ENCODE data around the gene RAPGEF4.

Gene RAPGEF4

GRCh38 chr2:172976116-172976515 is 240.5 kb downstream of the RAPGEF4 start:
- Histone ChIP-seq H3K36me3 (no peaks in the 10 kb centered on the region), H3K9me3 (no peaks in the 10 kb centered on the region), H3K27me3 (no peaks in the 10 kb centered on the region), H3K4me3 (ENCODE audit: low read depth, low read length) (no peak overlapping the region), H3K4me1 (no peaks in the 10 kb centered on the region)
- TF ChIP-seq CTCF (IDR thresholded peaks at IDR 0.05; ENCODE audit: low read depth, low read length): no peak
- DNase-seq: no peak

GRCh38 chr2:172976816-172977215 is 241.2 kb downstream of the RAPGEF4 start:
- no peak for DNase-seq
- H3K27me3 ChIP-seq: no peaks in the 10 kb centered on the region
- H3K4me3 ChIP-seq (ENCODE audit: low read depth, low read length): no peak overlapping the region
- H3K36me3 ChIP-seq: no peaks in the 10 kb centered on the region
- no peaks in the 10 kb centered on the region for H3K4me1 ChIP-seq
- no peak for TF ChIP-seq CTCF (IDR thresholded peaks at IDR 0.05; ENCODE audit: low read depth, low read length)
- no peaks in the 10 kb centered on the region for H3K9me3 ChIP-seq

GRCh38 chr2:172977270-172978062 is 241.8 kb downstream of the RAPGEF4 start:
- H3K4me3 ChIP-seq (ENCODE audit: low read depth, low read length): no peak overlapping the region
- no peak for DNase-seq
- no peaks in the 10 kb centered on the region for H3K9me3 ChIP-seq
- no peak for TF ChIP-seq CTCF (IDR thresholded peaks at IDR 0.05; ENCODE audit: low read depth, low read length)
- H3K36me3 ChIP-seq: no peaks in the 10 kb centered on the region
- H3K27me3 ChIP-seq: no peaks in the 10 kb centered on the region
- H3K4me1 ChIP-seq: no peaks in the 10 kb centered on the region

GRCh38 chr2:172978063-172978383 is 242.4 kb downstream of the RAPGEF4 start:
- H3K4me3 ChIP-seq (ENCODE audit: low read depth, low read length): no peak overlapping the region
- H3K4me1 ChIP-seq: no peaks in the 10 kb centered on the region
- H3K36me3 ChIP-seq: no peaks in the 10 kb centered on the region
- H3K27me3 ChIP-seq: no peaks in the 10 kb centered on the region
- no peak for DNase-seq
- TF ChIP-seq CTCF (IDR thresholded peaks at IDR 0.05; ENCODE audit: low read depth, low read length): no peak
- H3K9me3 ChIP-seq: no peaks in the 10 kb centered on the region

GRCh38 chr2:172985139-172985892 is 249.7 kb downstream of the RAPGEF4 start:
- H3K4me3 ChIP-seq (ENCODE audit: low read depth, low read length): no peak overlapping the region
- no peaks in the 10 kb centered on the region for H3K4me1 ChIP-seq
- DNase-seq: no peak
- no peaks in the 10 kb centered on the region for H3K9me3 ChIP-seq
- no peaks in the 10 kb centered on the region for H3K36me3 ChIP-seq
- no peak for TF ChIP-seq CTCF (IDR thresholded peaks at IDR 0.05; ENCODE audit: low read depth, low read length)
- no peaks in the 10 kb centered on the region for H3K27me3 ChIP-seq

- no peak for DNase-seq
- H3K36me3 ChIP-seq: no peaks in the 10 kb centered on the region
- H3K9me3 ChIP-seq: no peaks in the 10 kb centered on the region
- no peaks in the 10 kb centered on the region for H3K4me1 ChIP-seq
- TF ChIP-seq CTCF (IDR thresholded peaks at IDR 0.05; ENCODE audit: low read depth, low read length): no peak
- no peaks in the 10 kb centered on the region for H3K27me3 ChIP-seq
- H3K4me3 ChIP-seq (ENCODE audit: low read depth, low read length): no peak overlapping the region
These were observed 250.4 kb downstream of the RAPGEF4 start for GRCh38 chr2:172986040-172986439.

Measured in BE2C (cell line).